Testis (tissue), 2 donors: ENCODE measurements around the gene TLE3.

ENCODE experiments used
- CTCF ChIP-seq, 3 experiments: fragments of 450-650 bp in 2 of 3; fragments of 200-600 bp in 1 of 3; sonication (generic) in 1 of 3; IDR thresholded peaks; one replicate each; pipeline ENCODE4 v1.5.1; 2016 to 2019; ENCODE audit warnings: antibody characterized with exemption in 3 of 3, mild to moderate bottlenecking in 2 of 3, moderate library complexity in 1 of 3
- POLR2A ChIP-seq: fragments of 450-650 bp; IDR thresholded peaks from one replicate; pipeline ENCODE4 v1.6.1; 2017; ENCODE audit warnings: antibody characterized with exemption, mild to moderate bottlenecking, moderate library complexity

- no peak for TF ChIP-seq CTCF (IDR thresholded peaks at IDR 0.05)
- no peak for TF ChIP-seq POLR2A
These were observed 63.1 kb downstream of the TLE3 start for GRCh38 chr15:70034596-70034995.
